B cell (primary cell): Measurements from ENCODE around the gene PRKG2. TPM values are rescaled to one million over a fixed set of nuclear protein-coding genes. Genes with fewer than 3 reads are reported as not detected.

Experiments
- ATAC-seq: fragments of 200-7000 bp; cut with Tn5 transposase; one replicate; pipeline ENCODE4 v1.10.0; 2021; ENCODE audit warnings: low read depth, mild to moderate bottlenecking, moderate number of reproducible peaks, moderate library complexity
- CTCF ChIA-PET: fragments of 350-600 bp; sonication (Branson Sonifier 250); formaldehyde crosslinking; loops from one replicate; lab custom pipeline; 2021; ENCODE audit warnings: antibody characterized with exemption, inconsistent platforms; lab: Charles Lee
- POLR2A ChIA-PET: fragments of 350-600 bp; sonication (Branson Sonifier 250); formaldehyde crosslinking; loops from one replicate; lab custom pipeline; 2021; ENCODE audit warnings: antibody characterized with exemption; lab: Charles Lee
- DNase-seq: peaks from one replicate; pipeline ENCODE4 v3.0.0; 2013
- H2AFZ ChIP-seq: 2 replicates; pipeline ENCODE4 v1.6.1; 2012; ENCODE audit warnings: mild to moderate bottlenecking, low read depth, low read length; ENCODE audit not compliant: insufficient read depth, poor library complexity, severe bottlenecking
- H3K27ac ChIP-seq, 2 donors: 1 replicate in 1 of 2; 2 replicates in 1 of 2; pipeline ENCODE4 v1.5.1; 2012 to 2013; ENCODE audit warnings: low read length in 2 of 2, mild to moderate bottlenecking in 2 of 2, moderate library complexity in 1 of 2
- H3K27me3 ChIP-seq, 4 experiments: fragments of 200-600 bp in 1 of 4; sonication (generic) in 1 of 4; replicated peaks in 1 of 4; 1 replicate in 2 of 4; 2 replicates in 2 of 4; pipeline versions ENCODE4 v1.6.1 to v1.7.0; 2013 to 2016; ENCODE audit warnings: low read length in 3 of 4, mild to moderate bottlenecking in 2 of 4, mixed read lengths in 1 of 4, moderate library complexity in 1 of 4; ENCODE audit not compliant: insufficient read depth in 4 of 4, control insufficient read depth in 3 of 4; ENCODE audit errors: control extremely low read depth in 1 of 4
- H3K36me3 ChIP-seq, 2 experiments: replicated peaks in 1 of 2; 1 replicate in 1 of 2; 2 replicates in 1 of 2; pipeline versions ENCODE4 v1.6.1 to v1.7.1; 2013; ENCODE audit warnings: low read length in 1 of 2; ENCODE audit not compliant: insufficient read depth in 2 of 2, control insufficient read depth in 1 of 2; ENCODE audit errors: control extremely low read depth in 1 of 2, extremely low read depth in 1 of 2
- H3K4me1 ChIP-seq, 2 donors: fragments of 200-600 bp in 1 of 2; sonication (generic) in 1 of 2; 1 replicate in 1 of 2; 2 replicates in 1 of 2; pipeline versions ENCODE4 v1.5.1 to v1.6.1; 2013 to 2017; ENCODE audit warnings: low read length in 2 of 2; ENCODE audit not compliant: control insufficient read depth in 2 of 2, insufficient read depth in 2 of 2
- H3K4me2 ChIP-seq: replicated peaks from 2 replicates; pipeline ENCODE3; 2012; ENCODE audit warnings: mild to moderate bottlenecking, low read depth, low read length; ENCODE audit not compliant: poor library complexity, severe bottlenecking
- H3K4me3 ChIP-seq, 5 experiments: fragments of 200-600 bp in 1 of 5; sonication (generic) in 1 of 5; 1 replicate in 3 of 5; 2 replicates in 2 of 5; pipeline versions ENCODE4 v1.5.1 to v1.7.0; 2011 to 2016; ENCODE audit warnings: low read length in 4 of 5, mild to moderate bottlenecking in 4 of 5, low read depth in 2 of 5, control low read depth in 1 of 5, moderate library complexity in 1 of 5; ENCODE audit not compliant: insufficient read depth in 1 of 5; ENCODE audit errors: control extremely low read depth in 1 of 5, extremely low read depth in 1 of 5
- H3K79me2 ChIP-seq: fragments of 200-600 bp; sonication (generic); one replicate; pipeline ENCODE4 v1.6.0; 2016; ENCODE audit warnings: low read length; ENCODE audit not compliant: control insufficient read depth, insufficient read depth
- H3K9ac ChIP-seq: fragments of 200-600 bp; sonication (generic); 2 replicates; pipeline ENCODE4 v1.6.1; 2017; ENCODE audit warnings: mild to moderate bottlenecking, low read length, moderate library complexity
- H3K9me3 ChIP-seq, 3 donors: one replicate each; pipeline versions ENCODE4 v1.6.1 to v1.7.1; 2013; ENCODE audit warnings: low read length in 2 of 3; ENCODE audit not compliant: control insufficient read depth in 2 of 3, insufficient read depth in 1 of 3; ENCODE audit errors: control extremely low read depth in 1 of 3
- H4K20me1 ChIP-seq: 2 replicates; pipeline ENCODE4 v1.6.0; 2012; ENCODE audit warnings: mild to moderate bottlenecking, low read length; ENCODE audit not compliant: insufficient read depth, control insufficient read depth, poor library complexity, severe bottlenecking
- H3K27ac Mint-ChIP-seq: one replicate; pipeline ENCODE4 v1.8.0; 2021; ENCODE audit warnings: mixed read lengths
- H3K27me3 Mint-ChIP-seq: one replicate; pipeline ENCODE4 v1.8.0; 2021; ENCODE audit warnings: mixed read lengths
- H3K4me1 Mint-ChIP-seq: one replicate; pipeline ENCODE4 v1.8.0; 2021; ENCODE audit warnings: mixed read lengths
- H3K4me3 Mint-ChIP-seq: one replicate; pipeline ENCODE4 v1.8.0; 2021; ENCODE audit warnings: mixed read lengths
- H3K9me3 Mint-ChIP-seq: one replicate; pipeline ENCODE4 v1.8.0; 2022; ENCODE audit warnings: mixed read lengths; ENCODE audit not compliant: insufficient read depth
- CTCF ChIP-seq: fragments of 200-600 bp; IDR thresholded peaks from one replicate; pipeline ENCODE4 v1.8.0; 2022; ENCODE audit warnings: antibody characterized with exemption, mild to moderate bottlenecking
- EZH2 ChIP-seq: IDR thresholded peaks from 2 replicates; pipeline ENCODE4 v1.6.1; 2012; ENCODE audit warnings: borderline replicate concordance, low read depth, mild to moderate bottlenecking, moderate library complexity, low read length; ENCODE audit not compliant: insufficient read depth, poor library complexity, severe bottlenecking
- WGBS: methylation state at CpG from one replicate; pipeline ENCODE4 v1.1.5; 2013; ENCODE audit warnings: missing lambda C conversion rate; ENCODE audit not compliant: insufficient coverage; 5-methylcytosine and 5-hydroxymethylcytosine counted together
- intact Hi-C: fragments of 100-400 bp; cut with micrococcal nuclease; formaldehyde crosslinking; loops from one replicate; pipeline ENCODE4 v1.10.0; 2022
- polyA minus RNA-seq: library from RNA; depleted of rRNA, polyadenylated mRNA; stranded (reverse); fragments of >200 nt; gene quantifications from 2 replicates; pipeline ENCODE4 v1.2.3, GENCODE V29; 2012
- polyA plus RNA-seq: library from polyadenylated mRNA; depleted of rRNA; stranded (reverse); fragments of >200 nt; gene quantifications from 2 replicates; pipeline ENCODE4 v1.2.3, GENCODE V29; 2012
- total RNA-seq, 2 donors: library from RNA; stranded (reverse); fragments of 120-200 nt in 1 of 2; gene quantifications; 1 replicate in 1 of 2; 2 replicates in 1 of 2; pipeline versions ENCODE4 v1.2.3 to v1.2.4, GENCODE V29; 2013 to 2022

The PRKG2 gene
- total RNA-seq (0.83 and 0.86 TPM in 2 replicates), polyA plus RNA-seq (0.06 and 0.61 TPM in 2 replicates), polyA minus RNA-seq (0.21 and 0.51 TPM in 2 replicates)
- 0.70 TPM for total RNA-seq (2013)

- CTCF ChIA-PET: no interaction called here
- no peak for ATAC-seq
- peak within 1 kb of the TSS; percentile 48 for H3K4me3 Mint-ChIP-seq
These were observed at the start of gene PRKG2 for GRCh38 chr4:81214881-81215868. PRKG2 (minus strand) TSS chr4:81215222; CDS start chr4:81205047, 10,175 bp downstream.

More at GRCh38 chr4:81214881-81215868, at the start of gene PRKG2:
- POLR2A ChIA-PET: no interaction called here
- Histone ChIP-seq H2AFZ (no peak within 1 kb of the TSS), H3K27ac (no peak within 1 kb of the TSS), H4K20me1 (no peaks in the 10 kb centered on the region), H3K79me2 (no peaks in the 10 kb centered on the region), H3K9me3 (peaks cover 0 to 3% (median 0%) of the 10 kb centered on the region in 3 donors), H3K4me1 (peaks cover 7 to 10% of the 10 kb centered on the region in 2 donors), H3K27me3 (peaks cover 0 to 35% (median 9%) of the 10 kb centered on the region in 4 experiments), H3K36me3 (no peaks in the 10 kb centered on the region), H3K9ac (no peak within 1 kb of the TSS), H3K4me3 (no peak within 1 kb of the TSS), H3K4me2 (peak within 1 kb of the TSS; percentile 35)
- DNase-seq: no peak
- TF ChIP-seq CTCF: no peak
- no peak for TF ChIP-seq EZH2
- intact Hi-C loops: no loop called here
- whole genome bisulfite sequencing: 7% methylated on average over 61 of the region's 75 CpGs
- Mint-ChIP-seq H3K4me1 (peaks cover 12% of the 10 kb centered on the region), H3K27me3 (peaks cover 42% of the 10 kb centered on the region), H3K9me3 (no peaks in the 10 kb centered on the region), H3K27ac (no peak within 1 kb of the TSS)
